Stimulated activated CD4-positive, alpha-beta T cell treated with anti-CD3 and anti-CD28 coated beads, Interleukin-15, amount 100 ng/mL, for 24 hours (primary cell): Measurements from ENCODE around the gene BPGM.
A peak's percentile ranks its signal among the peaks of the same experiment; 100 is the strongest.

Experiments used
- DNase-seq: peaks from one replicate; pipeline ENCODE4 v3.0.0-alpha.2; 2020

Gene BPGM

GRCh38 chr7:134646425-134647305 is at the start of gene BPGM:
BPGM (plus strand) TSS chr7:134646853; CDS start chr7:134661508, 14,655 bp downstream.
- peak; percentile 96 for DNase-seq

GRCh38 chr7:134599371-134599770 is 47.3 kb upstream of the BPGM start:
- DNase-seq, result no peak

- no peak for DNase-seq
Measured at GRCh38 chr7:134601459-134601858, 45.2 kb upstream of the BPGM start.

GRCh38 chr7:134602881-134603451 is 43.7 kb upstream of the BPGM start:
- DNase-seq, result no peak

- DNase-seq, result peak; percentile 68
Measured at GRCh38 chr7:134605978-134606923, 40.4 kb upstream of the BPGM start.

GRCh38 chr7:134611611-134612151 is 35.0 kb upstream of the BPGM start:
- no peak for DNase-seq

- no peak for DNase-seq
Measured at GRCh38 chr7:134612197-134612596, 34.5 kb upstream of the BPGM start.

- peak; percentile 45 for DNase-seq
Measured at GRCh38 chr7:134613623-134614347, 32.9 kb upstream of the BPGM start.

- DNase-seq, result no peak
Measured at GRCh38 chr7:134616611-134617010, 30.0 kb upstream of the BPGM start.

GRCh38 chr7:134618756-134619530 is 27.7 kb upstream of the BPGM start:
- no peak for DNase-seq

- DNase-seq, result no peak
Measured at GRCh38 chr7:134619627-134620331, 26.9 kb upstream of the BPGM start.

- no peak for DNase-seq
Measured at GRCh38 chr7:134622303-134622995, 24.2 kb upstream of the BPGM start.

GRCh38 chr7:134623193-134623592 is 23.5 kb upstream of the BPGM start:
- DNase-seq, result no peak

- no peak for DNase-seq
Measured at GRCh38 chr7:134625550-134625949, 21.1 kb upstream of the BPGM start.

- DNase-seq, result no peak
Measured at GRCh38 chr7:134627109-134627774, 19.4 kb upstream of the BPGM start.

- no peak for DNase-seq
Measured at GRCh38 chr7:134627775-134628153, 18.9 kb upstream of the BPGM start.

GRCh38 chr7:134629445-134629844 is 17.2 kb upstream of the BPGM start:
- DNase-seq, result no peak

- no peak for DNase-seq
Measured at GRCh38 chr7:134630237-134630636, 16.4 kb upstream of the BPGM start.

- DNase-seq, result no peak
Measured at GRCh38 chr7:134630893-134631292, 15.8 kb upstream of the BPGM start.

- no peak for DNase-seq
Measured at GRCh38 chr7:134632052-134632451, 14.6 kb upstream of the BPGM start.
